Renal cortex interstitium (tissue), 11 donors: Measurements from ENCODE around the gene IFNL2. TPM values are rescaled to one million over a fixed set of nuclear protein-coding genes. Genes with fewer than 3 reads are reported as not detected.
"Not testable (repeated sequence)": the region's sequence is repeated elsewhere in the genome, so short reads cannot be mapped to it uniquely, and the experiment has no call there.

ENCODE experiments used
- DNase-seq, 11 donors: peaks; one replicate each; pipeline ENCODE4 v3.0.0-alpha.2; 2013; ENCODE audit warnings: low read depth in 9 of 11, low spot score in 4 of 11; ENCODE audit errors: extremely low read depth in 1 of 11
- polyA plus RNA-seq, 3 donors: library from polyadenylated mRNA; unstranded; fragments of 120-200 nt; gene quantifications; one replicate each; pipeline ENCODE4 v1.2.1, GENCODE V29; 2013; ENCODE audit not compliant: insufficient read length in 3 of 3

The IFNL2 gene
- polyA plus RNA-seq, 3 donors = not detected

DNA sequence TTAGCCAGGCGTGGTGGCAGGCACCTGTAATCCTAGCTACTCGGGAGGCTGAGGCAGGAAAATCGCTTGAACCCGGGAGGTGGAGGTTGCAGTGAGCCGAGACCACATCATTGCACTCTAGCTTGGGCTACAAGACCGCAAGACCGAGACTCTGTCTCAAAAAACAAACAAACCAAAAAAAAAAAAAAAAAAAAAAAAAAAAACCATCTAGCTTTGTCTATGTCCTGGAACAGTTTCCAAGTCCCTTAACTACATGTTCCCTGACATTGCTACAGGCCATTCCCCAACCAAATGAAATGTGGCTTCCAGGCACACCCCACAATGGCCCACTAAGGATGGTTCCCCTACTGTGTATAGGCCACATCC, 41.1 kb downstream of the IFNL2 start:
- DNase-seq = not testable (repeated sequence)

DNA sequence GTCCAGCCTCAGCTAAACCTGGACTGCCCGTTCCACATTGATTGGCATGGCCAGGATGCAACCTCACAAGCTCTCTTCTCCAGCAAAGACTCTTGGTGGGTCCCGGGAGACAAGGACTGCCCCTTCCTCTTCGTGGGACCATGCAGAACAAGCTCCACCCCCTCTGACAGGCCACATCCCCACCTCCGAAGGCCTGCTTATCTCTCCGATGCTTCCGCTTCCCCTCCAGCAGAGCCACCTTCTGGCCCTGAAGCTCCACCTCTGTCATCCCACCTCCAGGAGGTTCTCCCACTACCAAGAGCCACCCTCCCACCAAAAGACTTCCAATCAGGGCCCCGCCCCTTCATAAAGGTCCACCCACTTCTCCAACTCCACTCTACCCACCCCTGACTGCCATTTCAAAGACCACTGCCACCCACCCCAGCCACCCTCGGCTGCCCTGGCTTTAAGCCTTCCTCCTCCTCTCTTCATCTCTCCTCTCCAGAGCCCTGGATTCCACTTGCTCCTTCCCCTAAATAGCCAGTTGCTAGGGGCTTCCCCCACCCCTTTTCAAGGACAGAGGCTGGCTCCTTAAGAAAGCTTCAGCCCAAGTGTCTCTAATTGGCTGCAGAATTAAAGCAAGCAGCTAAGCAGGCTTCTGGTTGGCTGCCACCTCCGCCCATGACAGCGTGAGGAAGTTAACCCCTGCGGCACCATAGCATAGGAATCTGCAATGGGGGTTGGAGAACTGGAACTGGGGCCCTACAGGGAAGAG, 42.5 kb downstream of the IFNL2 start:
- no peak for DNase-seq

DNA sequence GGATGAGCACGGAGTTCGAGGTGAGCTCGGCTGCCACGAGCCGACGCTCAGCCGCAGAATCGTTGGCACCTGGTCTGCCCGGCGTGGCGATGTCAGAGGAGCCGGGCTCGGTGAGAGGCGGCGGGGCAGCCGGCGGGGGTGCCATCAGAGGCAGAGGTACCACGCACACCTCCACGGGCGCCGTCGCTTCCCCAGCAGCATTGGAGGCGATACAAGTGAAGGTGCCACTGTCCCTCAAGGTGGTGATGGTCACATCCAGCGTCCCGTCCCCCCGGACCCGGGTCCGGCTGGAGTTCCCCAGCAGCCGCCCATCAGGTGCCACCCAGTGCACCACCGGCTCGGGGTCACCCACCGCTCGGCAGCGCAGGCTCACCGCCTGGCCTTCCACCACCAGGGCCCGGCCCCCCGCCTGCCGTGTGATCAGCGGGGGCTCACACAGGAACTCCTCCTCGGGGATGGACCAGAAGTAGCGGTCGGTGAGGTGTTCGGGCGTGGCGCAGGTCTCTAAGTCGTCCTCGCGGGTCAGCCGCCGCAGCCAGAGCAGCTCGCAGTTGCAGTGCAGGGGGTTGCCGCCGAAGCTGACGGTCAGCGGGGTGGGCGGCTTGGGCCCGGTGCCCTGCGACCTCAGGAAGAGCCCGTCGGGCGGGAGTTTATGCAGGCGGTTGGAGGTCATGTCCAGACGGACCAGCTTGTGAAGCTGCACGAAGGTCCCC, 46.0 kb downstream of the IFNL2 start:
- DNase-seq = no peak

DNA sequence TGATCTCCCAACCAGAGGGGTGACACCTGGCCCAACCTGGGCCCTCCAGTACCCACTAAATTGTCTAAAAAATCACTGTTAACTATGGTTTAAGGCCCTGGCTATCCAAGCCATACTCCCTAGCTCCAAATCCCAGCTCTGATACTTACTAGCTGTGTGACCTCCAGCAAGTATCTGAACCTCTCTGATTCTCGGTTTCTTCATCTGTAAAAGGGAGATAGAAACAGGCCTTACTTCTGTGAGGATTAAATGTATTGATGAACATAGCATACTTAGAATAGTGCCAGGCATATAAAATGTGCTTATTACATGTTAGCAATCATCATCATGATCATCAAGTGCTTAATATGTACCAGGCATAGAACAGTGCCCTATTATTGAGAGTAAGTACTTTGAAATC, 47.7 kb downstream of the IFNL2 start:
- no peak for DNase-seq

DNA sequence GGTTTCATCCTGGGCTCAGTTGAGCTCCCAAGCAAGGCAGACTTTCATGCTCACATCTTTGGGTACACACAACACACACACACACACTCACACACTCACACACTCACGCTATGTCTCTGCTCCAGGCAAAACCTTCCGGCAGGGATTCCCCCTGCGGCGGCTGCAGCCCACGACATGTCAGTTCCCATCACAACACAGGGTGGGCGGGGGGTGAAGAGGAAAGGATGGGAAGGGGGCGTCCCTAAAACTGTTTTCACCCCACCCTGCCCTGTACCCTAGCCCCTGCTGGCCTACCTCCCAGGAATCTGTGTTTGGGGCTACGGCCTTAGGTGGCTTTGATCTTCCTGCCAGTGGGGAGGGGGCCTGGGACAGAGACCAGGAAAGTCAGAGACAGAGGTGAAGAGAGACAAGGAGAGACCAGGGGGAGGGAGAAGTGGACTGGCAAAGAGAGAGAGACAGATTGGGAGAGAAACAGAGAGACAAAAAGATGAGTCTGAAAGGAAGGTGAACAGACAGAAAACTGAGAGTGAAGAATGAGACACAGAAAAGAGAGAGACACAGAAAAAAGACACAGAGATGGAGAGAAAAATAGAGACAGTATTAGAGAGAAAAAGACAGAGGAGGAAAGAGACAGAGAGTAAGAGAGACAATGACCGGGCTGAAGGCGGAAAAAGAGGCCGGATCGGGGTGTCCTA, 48.6 kb downstream of the IFNL2 start:
- no peak for DNase-seq

DNA sequence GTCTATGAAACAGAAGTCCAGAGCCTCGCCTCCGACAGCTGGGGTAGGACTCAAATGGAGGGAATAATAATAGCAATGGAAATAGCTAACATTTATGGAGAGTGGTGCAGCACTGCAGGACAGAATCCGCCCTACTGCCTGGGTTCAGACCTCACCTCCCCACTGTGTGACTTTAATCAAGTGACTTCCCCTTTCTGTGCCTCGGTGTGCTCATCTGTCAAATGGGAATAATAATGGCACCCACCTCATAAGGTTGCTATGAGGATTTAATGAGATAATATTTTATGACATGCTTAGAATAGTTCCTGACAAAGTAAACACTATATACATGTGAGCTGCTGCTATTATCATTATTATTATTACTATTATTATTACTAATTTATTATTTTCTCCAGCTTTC, 49.3 kb downstream of the IFNL2 start:
- no peak for DNase-seq

DNA sequence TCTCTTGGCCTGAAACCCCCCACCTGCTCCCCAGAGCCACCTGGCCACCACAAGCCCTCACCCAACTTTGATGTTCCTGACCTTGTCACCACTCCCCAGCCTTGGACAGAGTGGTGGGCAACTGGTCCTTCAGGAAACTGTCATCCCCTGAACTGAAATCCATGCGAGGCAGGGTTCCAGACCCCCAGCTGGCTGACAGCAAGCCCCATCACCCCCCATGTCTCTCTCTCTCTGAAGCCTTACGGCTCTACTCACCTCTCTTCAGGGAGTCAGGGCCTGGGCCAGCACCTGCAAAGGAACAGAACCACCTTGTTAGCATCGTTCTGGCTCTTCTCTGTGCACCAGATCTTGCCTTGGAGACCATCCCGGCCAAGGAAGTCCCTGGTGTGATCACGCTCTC, 49.9 kb downstream of the IFNL2 start:
- no peak for DNase-seq

DNA sequence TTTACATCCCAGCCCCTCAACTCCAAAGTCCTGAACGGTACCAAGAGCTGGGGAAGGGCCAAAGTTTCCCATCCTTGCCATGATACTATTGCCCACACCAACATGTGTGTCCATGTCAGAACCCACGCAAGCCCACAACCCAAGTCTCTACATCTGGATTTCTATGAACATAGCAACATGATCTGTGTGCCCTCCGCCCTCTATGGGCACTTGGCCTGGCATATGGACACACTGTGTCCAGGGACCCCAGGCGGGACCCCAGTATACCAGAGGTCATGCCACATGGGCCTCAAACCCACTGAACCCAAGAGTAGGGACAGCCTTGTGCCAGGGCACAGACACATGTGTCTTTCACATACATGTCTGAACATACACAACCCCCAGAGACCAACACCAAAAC, 50.5 kb downstream of the IFNL2 start:
- DNase-seq = no peak

DNA sequence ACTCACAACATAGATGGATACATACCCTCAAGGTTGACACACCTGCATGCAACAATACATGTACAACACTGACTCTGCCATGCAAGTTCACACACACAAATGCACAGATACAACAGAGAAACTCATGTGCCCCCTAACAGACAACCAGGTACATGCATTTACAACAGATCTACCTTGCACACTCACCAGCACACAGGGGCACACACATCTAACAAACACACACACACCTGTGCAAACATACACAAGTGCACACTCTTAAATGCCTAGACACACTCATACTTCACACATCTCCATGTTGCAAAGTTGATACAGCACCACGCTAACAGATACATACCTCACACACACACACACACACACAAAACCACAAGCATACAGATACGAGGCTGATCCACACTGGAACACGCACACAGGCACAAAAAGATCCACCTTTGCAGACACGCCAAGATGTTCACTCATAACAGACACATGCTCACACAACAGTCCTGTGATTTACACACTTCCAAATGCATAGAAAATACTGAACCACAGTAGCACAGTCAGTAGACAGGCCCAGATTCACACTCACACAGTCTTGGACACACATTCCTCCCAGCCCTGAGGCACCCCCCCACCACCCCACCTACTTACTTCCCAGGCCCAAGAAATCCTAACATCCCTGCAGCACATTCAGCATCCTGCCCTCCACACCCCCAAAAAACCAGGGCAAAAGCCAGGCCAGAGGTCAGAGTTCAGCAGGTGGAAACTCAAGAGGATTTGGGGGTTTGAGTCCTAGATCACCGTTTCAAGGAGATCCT, 51.1 kb downstream of the IFNL2 start:
- no peak for DNase-seq

Other genes with a start within 250 kb of the IFNL2 start
- gene FBXO27, start 235.8 kb upstream of the IFNL2 start, polyA plus RNA-seq = 1 to 10 TPM; 7.1 to 8.7 (median 7.2) TPM
- gene ACP7, start 184.0 kb upstream of the IFNL2 start, polyA plus RNA-seq = under 1 TPM; 0.20 to 0.72 (median 0.38) TPM
- 10 to 100 TPM; 41.7 to 71.0 (median 65.6) TPM for gene PAK4, start 142.6 kb upstream of the IFNL2 start, polyA plus RNA-seq
- 1 to 10 TPM; 1.3 to 4.5 (median 1.7) TPM for gene NCCRP1, start 71.4 kb upstream of the IFNL2 start, polyA plus RNA-seq
- gene SYCN, start 64.1 kb upstream of the IFNL2 start, polyA plus RNA-seq = not detected
- not detected for gene IFNL3, start 23.4 kb upstream of the IFNL2 start, polyA plus RNA-seq
- gene IFNL4, start 19.5 kb upstream of the IFNL2 start, polyA plus RNA-seq = under 1 TPM in 1 of 3 donors, not detected in 2; 0.11 TPM
- not detected for gene IFNL1, start 28.0 kb downstream of the IFNL2 start, polyA plus RNA-seq
- 1 to 10 TPM in 2 of 3 donors, under 1 TPM in 1; 0.92 to 2.8 (median 2.1) TPM for gene LRFN1, start 52.5 kb downstream of the IFNL2 start, polyA plus RNA-seq
- 10 to 100 TPM; 16.3 to 32.9 (median 25.0) TPM for gene GMFG, start 67.6 kb downstream of the IFNL2 start, polyA plus RNA-seq
- gene SAMD4B, start 74.0 kb downstream of the IFNL2 start, polyA plus RNA-seq = 100 to 1,000 TPM in 2 of 3 donors, 10 to 100 TPM in 1; 92.7 to 145 (median 122) TPM
- gene PAF1, start 122.7 kb downstream of the IFNL2 start, polyA plus RNA-seq = 10 to 100 TPM; 67.2 to 70.8 (median 68.1) TPM
- 10 to 100 TPM; 38.9 to 46.7 (median 44.8) TPM for gene MED29, start 123.0 kb downstream of the IFNL2 start, polyA plus RNA-seq
- 10 to 100 TPM; 29.0 to 60.1 (median 58.5) TPM for gene ZFP36, start 138.5 kb downstream of the IFNL2 start, polyA plus RNA-seq
- 100 to 1,000 TPM in 1 of 3 donors, 10 to 100 TPM in 2; 73.7 to 118 (median 96.8) TPM for gene PLEKHG2, start 144.3 kb downstream of the IFNL2 start, polyA plus RNA-seq
- gene RPS16, start 167.6 kb downstream of the IFNL2 start, polyA plus RNA-seq = 1,000 to 10,000 TPM; 1,189 to 1,428 (median 1,311) TPM
- gene SUPT5H, start 177.2 kb downstream of the IFNL2 start, polyA plus RNA-seq = 100 to 1,000 TPM; 147 to 151 (median 147) TPM
- 10 to 100 TPM; 74.4 to 86.5 (median 77.2) TPM for gene TIMM50, start 212.4 kb downstream of the IFNL2 start, polyA plus RNA-seq
- gene DLL3, start 230.6 kb downstream of the IFNL2 start, polyA plus RNA-seq = under 1 TPM; 0.35 to 0.70 (median 0.62) TPM
- gene SELENOV, start 246.7 kb downstream of the IFNL2 start, polyA plus RNA-seq = 10 to 100 TPM in 1 of 3 donors, 1 to 10 TPM in 2; 6.8 to 12.1 (median 9.6) TPM